Stimulated activated CD4-positive, alpha-beta T cell treated with anti-CD3 and anti-CD28 coated beads, TNF-alpha, amount 100 ng/mL, for 4 hours (primary cell): ENCODE results near the gene HABP4.

Experiments used
- DNase-seq, 3 experiments: peaks; one replicate each; pipeline ENCODE4 v3.0.0-alpha.2; 2020; ENCODE audit warnings: low read depth in 3 of 3

Gene HABP4

DNA sequence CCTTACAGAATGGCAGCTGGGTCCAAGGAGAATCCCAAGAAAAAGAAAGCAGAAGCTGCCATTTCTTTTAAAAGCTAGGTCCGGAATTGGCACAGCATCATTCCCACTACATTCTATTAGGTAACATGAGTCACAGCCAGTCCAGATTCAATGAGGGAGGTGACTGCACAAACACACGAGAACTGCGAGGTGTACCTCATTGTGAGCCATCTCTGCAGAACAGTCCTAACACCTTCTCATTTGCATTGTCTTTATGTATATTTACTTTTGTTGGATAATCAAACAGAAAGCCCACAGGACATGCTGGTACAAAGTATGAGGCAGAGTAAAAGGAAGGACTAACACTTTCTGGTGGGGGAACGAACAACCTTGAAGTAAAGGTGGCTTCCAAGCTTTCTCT lies 14.6 kb upstream of the HABP4 start:
- DNase-seq: no peak

GRCh38 chr9:96436063-96436455 lies 13.9 kb upstream of the HABP4 start:
- no peak for DNase-seq

DNA sequence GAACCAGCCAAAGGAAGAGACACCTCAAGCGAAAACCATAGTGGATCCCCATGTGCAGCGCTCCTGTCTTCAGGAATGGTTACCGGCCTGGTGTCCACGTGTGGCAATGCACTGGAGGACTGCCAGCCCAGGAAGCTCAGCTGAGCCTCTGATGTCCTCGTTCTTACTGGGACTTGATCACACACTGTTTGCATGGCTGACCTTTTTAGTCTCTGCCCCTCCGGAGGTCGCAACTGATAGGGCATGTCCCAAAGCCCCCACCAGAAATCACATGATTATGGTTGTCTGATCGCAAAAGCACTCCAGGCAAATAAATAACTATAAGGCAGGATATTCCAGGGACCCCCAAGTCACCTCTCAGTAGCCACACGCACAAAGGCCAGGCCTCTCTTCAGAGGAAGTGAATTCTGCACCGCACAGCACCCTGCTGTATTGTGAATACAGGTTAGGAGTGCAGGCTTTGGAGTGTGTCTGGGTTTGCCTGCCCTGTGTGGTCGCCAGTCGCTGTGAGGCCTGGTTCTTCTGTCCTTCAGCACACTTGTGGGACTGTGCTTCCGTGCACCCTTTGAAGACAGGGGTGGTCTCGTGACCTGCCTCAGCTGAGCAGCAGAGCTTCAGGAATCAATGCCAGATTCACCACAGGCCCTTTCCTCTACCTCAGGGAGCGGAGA lies 13.4 kb upstream of the HABP4 start:
- no peak for DNase-seq

DNA sequence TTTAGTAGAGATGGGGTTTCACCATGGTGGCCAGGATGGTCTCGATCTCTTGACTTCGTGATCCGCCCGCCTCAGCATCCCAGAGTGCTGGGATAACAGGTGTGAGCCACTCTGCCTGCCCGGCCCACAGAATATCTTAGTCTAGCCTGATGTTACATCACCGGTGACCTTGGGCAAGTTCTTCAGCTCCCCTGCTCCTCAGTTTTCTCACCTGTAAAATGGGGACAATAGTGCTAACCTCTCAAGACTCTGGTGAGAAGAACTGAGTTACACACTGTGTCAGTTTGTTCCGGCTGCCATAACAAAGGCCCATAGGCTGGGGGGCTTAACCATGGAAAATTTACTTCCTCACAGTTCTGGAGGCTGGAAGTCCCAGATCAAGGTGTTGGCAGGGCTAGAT lies 12.5 kb upstream of the HABP4 start:
- no peak for DNase-seq

DNA sequence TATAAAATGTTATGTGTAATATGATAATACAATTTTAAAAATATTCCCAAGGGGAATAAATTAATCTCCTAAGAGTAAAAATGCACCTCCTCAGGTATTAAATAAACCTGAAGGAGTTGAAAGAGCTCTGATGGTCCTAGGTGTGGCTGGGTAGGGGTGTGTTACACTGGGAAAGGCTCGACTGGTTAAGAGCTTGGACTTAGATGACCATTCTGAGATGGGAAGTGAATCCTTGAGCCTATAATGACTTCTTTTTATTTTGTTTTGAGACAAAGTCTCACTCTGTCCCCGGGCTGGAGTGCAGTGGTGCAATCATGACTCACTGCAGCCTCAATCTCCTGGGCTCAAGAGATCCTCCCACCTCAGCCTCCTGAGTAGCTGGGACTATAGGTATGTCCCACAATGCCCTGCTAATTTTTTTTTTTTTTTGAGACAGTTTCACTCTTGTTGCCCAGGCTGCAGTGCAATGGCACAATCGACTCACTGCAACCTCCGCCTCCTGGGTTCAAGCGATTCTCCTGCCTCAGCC lies 9.2 kb upstream of the HABP4 start:
- DNase-seq: no peak

DNA sequence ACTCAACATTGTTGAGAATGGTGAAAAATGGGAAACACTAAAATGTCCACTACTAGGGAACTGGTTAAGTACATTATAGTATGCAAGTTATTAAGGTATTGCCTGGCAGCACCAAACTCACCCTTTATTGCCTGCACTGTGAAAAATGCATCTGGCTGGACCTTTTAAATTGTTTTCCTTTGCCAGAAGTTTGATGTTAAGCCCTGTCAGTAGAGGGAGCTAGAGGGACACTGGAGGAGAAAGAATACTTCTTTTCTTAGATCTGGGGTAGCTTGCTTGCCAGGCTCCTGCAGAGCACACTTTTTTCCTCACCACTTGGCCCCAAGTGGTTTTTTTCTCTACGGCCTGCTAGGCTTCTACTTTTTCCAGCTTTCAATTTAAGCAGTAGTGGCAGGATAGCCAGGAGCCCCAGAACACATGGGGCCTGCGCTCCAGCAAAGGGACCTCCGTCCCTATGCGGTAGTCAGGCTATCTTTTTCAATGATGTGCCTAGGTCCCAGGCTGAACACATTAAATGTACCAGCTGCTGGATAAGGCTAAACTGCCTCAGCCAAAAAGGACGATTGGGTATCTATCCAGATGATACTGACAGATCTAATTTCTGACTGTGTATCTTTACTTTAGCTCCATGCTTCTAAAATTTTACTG lies 8.0 kb upstream of the HABP4 start:
- DNase-seq: no peak

DNA sequence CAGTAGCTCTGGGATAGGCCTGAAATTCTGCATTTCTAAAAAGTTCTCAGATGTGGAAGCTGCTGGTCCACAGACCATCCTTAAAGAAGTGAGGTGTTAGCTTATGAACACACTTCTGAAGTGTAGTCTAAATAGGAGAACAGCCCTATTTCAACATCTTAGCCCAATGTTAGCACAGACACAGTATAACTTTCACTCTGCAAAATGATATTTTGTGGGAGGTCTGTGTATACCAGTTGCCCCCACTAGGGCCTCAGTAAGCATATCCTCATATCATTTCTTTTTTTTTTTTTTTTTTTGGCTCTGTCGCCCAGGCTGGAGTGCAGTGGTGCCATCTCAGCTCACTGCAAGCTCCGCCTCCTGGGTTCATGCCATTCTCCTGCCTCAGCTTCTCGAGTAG lies 7.5 kb upstream of the HABP4 start:
- DNase-seq: no peak

DNA sequence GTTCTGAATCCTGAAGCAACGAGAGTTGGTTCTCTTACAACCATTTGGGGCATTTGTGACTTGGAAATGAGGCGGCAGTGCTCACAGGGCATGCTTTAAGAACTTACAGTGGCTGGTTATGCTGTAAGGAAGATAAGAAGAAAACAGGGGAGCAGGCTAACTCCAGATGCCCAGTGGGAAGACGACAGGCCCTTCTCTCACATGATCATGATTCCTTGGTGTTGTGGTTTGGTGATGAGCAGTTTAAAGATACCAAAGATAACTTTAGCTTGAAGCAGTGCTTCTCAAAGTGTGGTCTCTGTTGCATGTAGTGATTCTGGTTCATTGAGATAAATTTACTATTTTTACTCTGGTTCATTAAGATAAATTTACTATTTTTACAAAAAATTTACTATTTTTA lies 2.6 kb upstream of the HABP4 start:
- DNase-seq: no peak

DNA sequence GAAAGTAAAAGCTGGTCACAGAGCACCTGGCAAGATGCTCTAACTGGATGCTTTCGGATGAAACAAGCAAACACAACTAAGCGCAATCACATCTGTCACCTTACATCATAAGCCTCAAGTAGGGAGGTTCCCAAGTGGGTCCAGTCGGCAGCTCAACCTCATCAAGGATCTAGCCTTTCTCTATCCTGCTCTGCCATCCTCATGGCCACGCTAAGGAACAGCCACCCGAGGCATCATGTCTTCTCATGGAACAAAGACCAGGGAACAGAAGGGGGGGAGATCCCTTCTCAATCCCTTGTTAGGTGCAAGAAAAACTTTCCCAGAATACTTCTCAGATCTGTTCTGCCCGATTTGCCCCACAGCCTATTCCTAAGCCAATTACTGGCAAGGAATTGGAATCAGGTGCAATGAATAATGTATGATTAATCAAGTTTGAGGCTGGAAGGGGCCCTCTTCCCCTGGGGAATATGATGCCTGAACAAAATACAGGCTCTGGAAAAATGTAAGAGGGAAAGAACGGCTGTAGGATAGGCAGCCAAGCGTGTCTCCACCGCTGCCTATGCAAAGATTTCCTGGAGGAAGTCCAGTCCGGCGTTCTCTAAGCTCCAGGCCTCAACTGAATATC lies 1.3 kb upstream of the HABP4 start:
- DNase-seq: no peak

- no peak for DNase-seq
Observed at GRCh38 chr9:96449523-96449844, 485 bp upstream of the HABP4 start.

DNA sequence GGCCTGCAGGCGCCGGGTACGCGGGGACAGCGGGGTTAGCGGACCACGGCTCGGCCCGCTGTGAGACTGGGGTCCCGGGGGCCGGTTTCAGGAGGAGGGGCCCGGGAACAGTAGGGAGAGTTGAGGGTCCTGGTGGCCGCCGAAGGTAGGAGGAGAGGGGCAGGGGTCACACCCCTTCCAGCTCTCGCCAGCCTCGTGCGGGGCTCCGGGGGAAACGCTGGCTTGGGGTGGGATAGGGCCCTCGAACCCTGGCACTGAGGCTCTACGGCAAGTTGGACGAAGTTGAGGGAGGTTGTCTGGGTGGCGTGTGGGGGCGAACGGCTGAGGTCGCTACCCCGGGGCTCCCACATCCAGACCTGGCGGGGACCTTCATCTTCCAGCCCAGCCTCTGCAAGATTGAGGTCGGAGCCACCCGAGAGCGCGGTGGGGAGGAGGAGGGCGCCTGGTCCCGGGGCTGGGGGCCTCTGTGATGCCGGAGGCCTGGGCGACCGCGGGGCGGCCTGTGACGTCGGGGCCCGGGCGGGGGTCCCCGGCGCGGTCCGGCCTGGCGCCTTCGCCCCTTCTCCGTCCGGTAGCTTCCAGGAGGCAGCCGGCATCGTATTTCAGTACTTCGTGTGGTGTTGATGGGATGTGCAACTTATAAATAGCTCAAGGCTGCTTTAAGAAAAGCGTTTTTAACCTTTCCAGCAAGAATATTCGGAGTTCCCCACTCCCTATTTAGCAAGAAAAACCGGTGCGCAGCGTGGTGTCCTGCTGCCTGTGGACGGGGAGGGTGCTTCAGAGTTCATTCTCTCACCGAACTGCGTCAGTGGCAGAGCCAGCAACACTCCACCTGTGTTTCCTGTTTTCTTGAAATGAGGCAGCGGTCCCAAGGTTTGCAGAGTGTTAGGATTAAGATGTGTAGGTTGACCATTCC lies 902 bp downstream of the HABP4 start:
- peak in 2 of 3 experiments; percentile 1 to 18 for DNase-seq

- no peak for DNase-seq
Observed at GRCh38 chr9:96453625-96454024, 3.7 kb downstream of the HABP4 start.

- no peak for DNase-seq
Observed at GRCh38 chr9:96457266-96457665, 7.3 kb downstream of the HABP4 start.

DNA sequence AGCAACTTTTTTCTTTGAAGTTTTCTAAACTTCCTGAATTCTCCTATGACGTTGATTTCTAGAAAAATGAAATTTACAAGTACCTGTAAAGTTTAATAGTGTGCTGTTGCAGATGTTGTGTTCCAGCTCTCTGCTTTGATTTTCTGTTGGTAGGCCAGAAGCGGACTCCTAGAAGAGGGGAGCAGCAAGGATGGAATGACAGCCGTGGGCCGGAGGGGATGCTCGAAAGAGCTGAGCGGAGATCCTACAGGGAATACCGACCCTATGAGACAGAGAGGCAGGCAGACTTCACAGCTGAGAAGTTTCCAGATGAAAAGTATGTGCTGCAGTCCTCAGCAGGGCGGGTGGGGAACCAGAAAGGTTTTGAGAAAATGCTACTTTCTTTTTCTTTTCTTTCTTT lies 8.3 kb downstream of the HABP4 start:
- no peak for DNase-seq

GRCh38 chr9:96459268-96460007 lies 9.5 kb downstream of the HABP4 start:
- no peak for DNase-seq

GRCh38 chr9:96460470-96460869 lies 10.5 kb downstream of the HABP4 start:
- no peak for DNase-seq

DNA sequence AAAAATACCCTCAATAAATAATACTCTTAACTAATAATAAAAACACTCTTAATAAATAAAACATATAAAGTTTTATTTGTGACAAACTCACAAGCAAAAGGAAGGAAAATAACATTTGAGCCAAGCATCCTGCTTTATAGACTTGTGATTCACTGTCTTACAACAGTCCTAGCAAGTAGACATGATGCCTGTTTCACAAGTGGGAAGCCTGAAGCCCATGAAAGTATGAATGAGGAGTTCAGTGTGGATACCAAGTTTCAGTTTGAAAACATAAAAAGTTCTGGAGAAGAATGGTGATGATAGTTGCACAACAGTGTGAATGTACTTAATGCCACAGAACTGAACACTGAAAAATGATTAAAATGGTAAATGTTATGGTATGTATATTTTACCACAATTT lies 10.9 kb downstream of the HABP4 start:
- DNase-seq: no peak

GRCh38 chr9:96461336-96461735 lies 11.4 kb downstream of the HABP4 start:
- DNase-seq: no peak

- no peak for DNase-seq
Observed at GRCh38 chr9:96462541-96462940, 12.6 kb downstream of the HABP4 start.

- DNase-seq: no peak
Observed at GRCh38 chr9:96464426-96464825, 14.5 kb downstream of the HABP4 start.

DNA sequence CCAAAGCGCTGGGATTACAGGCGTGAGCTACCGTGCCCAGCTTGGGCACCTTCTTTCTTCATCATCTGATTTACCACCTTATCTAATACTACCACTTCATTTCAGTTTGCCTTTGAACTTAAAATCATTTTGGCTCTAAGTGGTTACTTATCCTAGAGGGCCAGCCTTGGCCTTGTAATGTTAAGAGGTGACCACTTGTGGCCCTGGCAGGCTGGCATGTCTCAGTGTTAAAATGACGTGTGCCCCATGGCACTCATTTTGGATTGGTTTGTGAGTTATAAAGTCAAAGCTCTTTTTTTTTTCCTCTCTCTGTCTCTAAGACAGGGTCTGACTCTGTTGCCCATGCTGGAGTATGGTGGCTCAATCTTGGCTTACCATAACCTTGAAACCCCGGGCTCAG lies 17.8 kb downstream of the HABP4 start:
- DNase-seq: no peak

DNA sequence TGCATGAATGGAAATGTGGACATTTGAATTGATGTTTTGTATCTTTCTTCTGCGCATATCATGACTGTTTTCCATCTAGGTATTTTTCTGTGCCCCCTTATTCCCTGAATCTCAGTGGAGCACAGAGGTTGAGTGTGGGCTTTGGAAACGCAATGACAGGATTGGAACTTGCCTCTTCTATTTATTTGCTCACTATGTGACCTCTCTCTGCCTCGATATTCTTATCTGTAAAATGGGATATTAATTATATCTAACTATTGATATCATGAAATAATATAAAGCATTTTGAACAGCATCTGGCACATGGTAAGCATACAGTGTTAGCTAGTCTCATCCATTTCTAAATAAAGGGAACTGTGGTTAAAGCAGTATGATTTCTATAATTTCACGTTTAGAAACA lies 26.0 kb downstream of the HABP4 start:
- no peak for DNase-seq
